ENCODE data around the gene SERGEF.

Gene SERGEF

DNA sequence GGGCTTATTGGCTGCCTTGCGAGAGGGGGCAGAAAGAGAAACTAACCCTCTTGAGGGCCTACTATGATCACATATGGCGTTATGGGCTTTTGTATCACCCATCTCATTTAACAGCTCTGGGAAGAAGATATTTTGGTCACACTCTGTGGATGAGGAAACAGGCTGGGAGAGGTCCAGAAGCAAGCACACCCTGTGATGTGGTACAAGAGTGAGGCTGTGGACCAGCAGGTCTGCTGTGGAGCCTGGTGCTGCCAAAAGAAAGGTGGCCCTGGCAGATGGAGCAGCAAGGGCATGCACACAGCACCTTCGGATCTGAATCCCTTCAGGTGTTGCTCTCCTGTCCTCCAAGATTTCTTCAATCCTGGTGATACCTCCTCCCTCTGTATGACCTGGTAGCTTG, 214.1 kb downstream of the SERGEF start:
- no peaks in the 10 kb centered on the region for H3K9me3 Mint-ChIP-seq
- no peaks in the 10 kb centered on the region for H3K27me3 Mint-ChIP-seq
- no peak overlapping the region for H3K4me3 Mint-ChIP-seq
- H3K27ac Mint-ChIP-seq = no peak overlapping the region
- H3K4me1 Mint-ChIP-seq (ENCODE audit: low read depth) = no peaks in the 10 kb centered on the region
- H3K36me3 Mint-ChIP-seq (ENCODE audit: low read depth) = peaks cover 4% of the 10 kb centered on the region

DNA sequence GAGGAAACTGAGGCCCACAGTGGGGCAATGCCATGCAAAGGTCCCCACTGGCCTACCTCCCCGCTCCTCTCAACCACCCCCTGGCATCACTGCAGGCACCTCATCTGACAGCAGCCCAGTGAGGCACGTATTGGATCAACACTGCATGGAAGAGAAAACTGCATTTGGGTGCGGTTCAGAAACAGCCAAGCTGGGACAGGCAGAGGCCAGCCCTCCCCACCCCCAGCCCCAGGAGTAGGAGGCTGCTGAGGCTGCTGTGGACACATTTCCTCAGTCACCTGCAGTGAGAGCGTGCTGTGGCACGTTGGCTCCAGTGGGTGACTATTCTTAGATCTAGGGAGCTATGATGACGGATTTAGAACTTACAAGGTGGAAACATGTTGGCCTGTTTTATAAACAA, 214.6 kb downstream of the SERGEF start:
- Mint-ChIP-seq H3K27me3 (no peaks in the 10 kb centered on the region), H3K27ac (no peak overlapping the region), H3K36me3 (ENCODE audit: low read depth) (peaks cover 4% of the 10 kb centered on the region), H3K4me1 (ENCODE audit: low read depth) (no peaks in the 10 kb centered on the region), H3K4me3 (no peak overlapping the region), H3K9me3 (no peaks in the 10 kb centered on the region)

DNA sequence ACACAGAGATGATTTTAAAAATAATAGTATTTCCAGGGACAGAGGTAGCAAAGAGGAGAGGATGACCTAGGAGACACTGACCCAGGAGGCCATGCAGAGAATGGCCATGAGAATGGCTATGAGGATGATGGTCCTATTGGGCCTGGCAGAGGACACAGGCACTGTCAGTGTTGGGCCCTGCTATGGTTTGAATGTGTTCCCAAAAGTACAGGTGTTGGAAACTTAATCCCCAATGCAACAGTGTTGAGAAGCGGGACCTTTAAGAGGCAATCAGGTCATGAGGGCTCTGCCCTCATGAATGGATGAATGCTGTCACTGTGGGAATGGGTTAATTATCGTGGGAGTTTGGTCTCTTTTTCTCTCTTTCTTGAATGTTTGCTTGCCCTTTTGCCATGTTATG, 216.7 kb downstream of the SERGEF start:
- H3K4me3 Mint-ChIP-seq = no peak overlapping the region
- H3K9me3 Mint-ChIP-seq = no peaks in the 10 kb centered on the region
- H3K27ac Mint-ChIP-seq = no peak overlapping the region
- no peaks in the 10 kb centered on the region for H3K4me1 Mint-ChIP-seq (ENCODE audit: low read depth)
- no peaks in the 10 kb centered on the region for H3K27me3 Mint-ChIP-seq
- H3K36me3 Mint-ChIP-seq (ENCODE audit: low read depth) = peaks cover 4% of the 10 kb centered on the region

DNA sequence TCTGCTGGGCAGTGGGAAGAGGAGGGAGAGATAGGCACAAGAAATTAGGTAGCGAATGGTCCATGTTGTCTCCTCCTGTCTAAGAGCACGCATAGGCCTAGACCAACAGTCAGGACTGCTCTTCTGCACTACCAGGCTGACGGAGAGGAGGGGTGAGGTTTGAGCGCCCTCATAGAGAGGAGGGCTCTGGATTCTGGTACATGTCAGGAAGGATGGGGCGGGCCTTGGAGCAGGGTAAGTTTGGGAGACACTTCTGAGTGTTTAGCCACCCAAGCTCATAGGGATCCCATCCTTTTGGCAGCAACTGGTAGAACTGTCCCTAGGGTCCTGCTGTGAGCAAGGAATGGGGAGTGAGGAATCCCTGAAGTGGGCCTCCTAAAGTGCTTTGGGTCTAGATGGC, 217.9 kb downstream of the SERGEF start:
- Mint-ChIP-seq H3K4me3 (no peak overlapping the region), H3K27ac (no peak overlapping the region), H3K9me3 (no peaks in the 10 kb centered on the region), H3K27me3 (no peaks in the 10 kb centered on the region), H3K4me1 (ENCODE audit: low read depth) (no peaks in the 10 kb centered on the region), H3K36me3 (ENCODE audit: low read depth) (no peaks in the 10 kb centered on the region)

DNA sequence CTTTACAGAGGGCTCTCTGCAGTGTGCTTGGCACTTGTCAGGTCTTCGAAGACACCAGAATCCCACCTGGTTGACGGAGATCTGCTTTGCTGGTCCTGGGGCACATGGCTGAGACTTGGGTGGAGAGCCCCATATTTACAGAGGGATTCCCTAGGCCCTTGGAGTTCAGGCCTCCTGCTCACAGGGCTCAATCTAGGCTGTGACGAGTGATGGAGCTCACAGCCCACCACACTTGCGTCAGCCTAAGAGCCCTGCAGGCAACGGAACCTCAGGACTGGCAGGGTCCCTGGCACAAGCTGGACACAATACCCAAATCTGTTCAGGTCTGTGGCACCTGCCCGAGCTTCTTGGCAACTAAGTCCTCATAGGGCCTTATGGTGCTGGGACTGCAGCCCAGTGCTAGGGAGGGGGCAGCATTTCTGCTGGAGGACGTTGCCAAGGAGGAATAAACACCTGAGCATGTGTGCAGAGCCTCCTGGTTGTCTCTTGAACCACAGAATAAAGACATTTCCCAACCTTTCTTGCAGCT, 219.1 kb downstream of the SERGEF start:
- Mint-ChIP-seq H3K27ac (no peak overlapping the region), H3K4me3 (no peak overlapping the region), H3K36me3 (ENCODE audit: low read depth) (peaks cover 2% of the 10 kb centered on the region), H3K4me1 (ENCODE audit: low read depth) (no peaks in the 10 kb centered on the region), H3K9me3 (no peaks in the 10 kb centered on the region), H3K27me3 (no peaks in the 10 kb centered on the region)

DNA sequence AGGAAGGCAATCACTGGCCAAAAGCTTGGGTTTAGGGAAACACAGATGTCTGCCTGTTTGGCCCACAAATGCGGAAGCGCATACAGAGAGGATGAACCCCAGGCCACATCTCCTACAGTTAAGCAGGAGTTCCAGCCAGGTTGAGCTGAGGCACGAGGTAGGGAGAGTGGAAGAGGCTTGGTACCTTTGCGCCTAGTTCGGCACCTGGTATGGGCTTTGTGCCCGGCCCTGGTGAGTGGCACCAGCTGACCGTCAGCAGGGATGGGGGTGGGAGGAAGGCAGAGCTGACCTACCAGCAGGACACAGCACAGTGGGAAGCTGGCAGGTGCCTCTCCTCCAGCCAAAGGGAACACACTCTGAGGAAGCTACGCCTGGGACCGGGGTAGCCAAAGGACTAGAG, 220.7 kb downstream of the SERGEF start:
- Mint-ChIP-seq H3K9me3 (no peaks in the 10 kb centered on the region), H3K4me3 (no peak overlapping the region), H3K36me3 (ENCODE audit: low read depth) (peaks cover 5% of the 10 kb centered on the region), H3K27ac (no peak overlapping the region), H3K27me3 (no peaks in the 10 kb centered on the region), H3K4me1 (ENCODE audit: low read depth) (no peaks in the 10 kb centered on the region)

DNA sequence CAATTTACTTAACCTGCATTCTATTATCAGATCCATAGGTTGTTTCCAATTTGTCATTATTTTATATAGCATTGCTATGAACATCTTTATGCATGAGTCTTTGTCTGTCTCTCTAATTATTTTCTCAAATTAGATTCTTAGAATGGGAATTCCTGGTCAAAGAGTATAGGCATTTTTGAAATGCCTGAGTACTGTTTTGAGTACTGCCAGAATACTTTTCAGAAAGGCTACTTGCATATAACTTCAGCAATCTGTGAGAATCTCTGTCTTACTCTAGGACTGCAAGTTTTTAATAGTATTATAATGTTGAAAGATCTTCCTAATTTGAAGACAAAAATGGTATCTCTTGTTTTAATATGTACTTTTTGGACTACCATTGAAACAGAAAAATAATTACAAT, 221.7 kb downstream of the SERGEF start:
- no peak overlapping the region for H3K4me3 Mint-ChIP-seq
- no peaks in the 10 kb centered on the region for H3K9me3 Mint-ChIP-seq
- H3K27ac Mint-ChIP-seq = no peak overlapping the region
- peaks cover 5% of the 10 kb centered on the region for H3K36me3 Mint-ChIP-seq (ENCODE audit: low read depth)
- H3K27me3 Mint-ChIP-seq = no peaks in the 10 kb centered on the region
- no peaks in the 10 kb centered on the region for H3K4me1 Mint-ChIP-seq (ENCODE audit: low read depth)

DNA sequence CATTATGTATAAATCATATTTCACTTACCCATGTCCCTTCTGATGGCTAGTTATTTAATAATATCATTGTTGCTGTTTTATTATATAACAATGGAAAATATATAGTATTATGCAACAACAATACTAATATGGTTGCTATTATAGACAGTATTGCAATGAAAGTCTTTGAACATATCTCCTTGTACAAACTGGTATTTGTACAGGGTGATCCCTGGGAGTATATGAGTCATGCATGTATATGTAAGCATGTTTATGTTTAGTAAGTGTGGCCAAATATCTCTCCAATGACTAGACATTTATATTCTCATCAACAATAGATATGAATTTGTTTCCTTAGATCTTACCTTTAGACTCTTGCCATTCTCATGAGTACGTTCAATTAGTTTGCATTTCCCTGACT, 222.4 kb downstream of the SERGEF start:
- Mint-ChIP-seq H3K9me3 (no peaks in the 10 kb centered on the region), H3K27me3 (no peaks in the 10 kb centered on the region), H3K4me3 (no peak overlapping the region), H3K36me3 (ENCODE audit: low read depth) (peaks cover 5% of the 10 kb centered on the region), H3K4me1 (ENCODE audit: low read depth) (no peaks in the 10 kb centered on the region), H3K27ac (no peak overlapping the region)

DNA sequence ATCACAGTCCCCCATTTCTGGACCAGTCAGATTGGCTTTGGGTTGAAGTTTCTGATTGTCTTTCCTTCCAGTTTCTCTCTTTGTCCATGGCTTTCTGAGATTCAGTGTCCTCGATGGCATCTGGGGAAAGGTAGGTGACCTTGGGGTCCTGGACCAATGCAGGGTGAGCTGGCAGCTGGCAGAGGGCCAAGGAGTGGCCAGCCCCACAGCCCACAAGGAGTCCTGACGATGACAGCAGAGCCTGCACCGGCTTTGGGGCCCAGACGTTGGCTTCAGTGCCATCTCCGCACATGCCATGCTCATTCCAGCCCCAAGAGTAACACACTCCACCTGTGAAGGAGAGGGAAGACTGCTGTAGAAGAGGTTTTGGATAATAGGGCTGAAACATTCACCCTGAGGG, 224.8 kb downstream of the SERGEF start:
- Mint-ChIP-seq H3K9me3 (no peaks in the 10 kb centered on the region), H3K27ac (no peak overlapping the region), H3K4me1 (ENCODE audit: low read depth) (no peaks in the 10 kb centered on the region), H3K4me3 (no peak overlapping the region), H3K27me3 (no peaks in the 10 kb centered on the region), H3K36me3 (ENCODE audit: low read depth) (peaks cover 5% of the 10 kb centered on the region)

DNA sequence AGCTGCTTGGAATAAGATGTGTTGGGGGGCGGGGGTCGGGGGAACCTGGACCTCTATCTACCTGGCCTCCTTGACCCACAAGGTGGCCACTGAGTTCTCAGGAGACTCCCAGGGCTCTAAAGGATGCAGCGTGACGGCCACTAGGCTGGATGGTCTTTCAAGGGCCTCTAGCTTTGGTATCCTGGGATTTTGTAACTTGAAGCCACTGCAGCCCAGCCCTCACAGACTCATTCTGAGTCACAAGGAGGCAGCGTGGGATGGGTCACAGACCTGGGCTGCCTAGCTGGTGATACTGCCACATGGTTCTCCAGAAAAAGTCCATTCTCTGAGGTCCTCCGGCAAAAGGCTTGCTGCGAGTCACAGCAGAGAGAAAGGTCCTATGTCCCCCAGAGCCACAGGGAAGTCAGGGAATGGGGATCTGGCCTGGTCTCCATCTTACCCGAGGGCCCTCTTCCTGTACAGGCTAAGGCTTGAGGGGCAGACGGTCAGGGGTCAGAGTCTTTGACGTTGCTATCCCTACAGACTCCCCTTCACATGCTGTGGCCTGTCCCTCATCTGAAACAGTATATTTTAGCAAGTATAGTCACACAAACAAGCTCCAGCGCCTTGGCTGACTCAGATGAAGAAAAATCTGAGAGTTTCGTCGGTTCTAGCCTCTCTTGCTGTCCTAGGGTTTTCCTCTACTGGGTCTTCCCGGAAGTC, 225.9 kb downstream of the SERGEF start:
- Mint-ChIP-seq H3K4me3 (no peak overlapping the region), H3K36me3 (ENCODE audit: low read depth) (peaks cover 5% of the 10 kb centered on the region), H3K27ac (no peak overlapping the region), H3K4me1 (ENCODE audit: low read depth) (no peaks in the 10 kb centered on the region), H3K27me3 (no peaks in the 10 kb centered on the region), H3K9me3 (no peaks in the 10 kb centered on the region)

DNA sequence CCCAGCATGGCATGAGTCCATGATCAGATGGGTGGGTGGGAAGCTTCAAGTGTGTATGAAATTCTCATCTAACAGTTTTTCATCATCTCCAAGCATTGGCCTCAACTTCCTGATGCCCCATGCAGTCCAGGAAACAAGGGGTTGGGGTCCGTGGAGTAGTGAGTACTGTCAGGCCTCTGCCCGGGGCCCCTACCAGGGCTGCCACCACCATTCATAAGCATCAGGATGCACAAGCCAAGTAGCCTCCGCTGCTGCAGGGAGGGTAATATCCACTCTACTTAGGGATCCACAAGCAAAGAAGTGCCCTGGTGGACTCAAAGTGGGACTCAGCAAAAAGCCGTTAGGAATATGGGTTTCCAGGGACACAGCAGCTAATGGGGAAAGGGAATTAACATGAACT, 229.0 kb downstream of the SERGEF start:
- peaks cover 5% of the 10 kb centered on the region for H3K36me3 Mint-ChIP-seq (ENCODE audit: low read depth)

DNA sequence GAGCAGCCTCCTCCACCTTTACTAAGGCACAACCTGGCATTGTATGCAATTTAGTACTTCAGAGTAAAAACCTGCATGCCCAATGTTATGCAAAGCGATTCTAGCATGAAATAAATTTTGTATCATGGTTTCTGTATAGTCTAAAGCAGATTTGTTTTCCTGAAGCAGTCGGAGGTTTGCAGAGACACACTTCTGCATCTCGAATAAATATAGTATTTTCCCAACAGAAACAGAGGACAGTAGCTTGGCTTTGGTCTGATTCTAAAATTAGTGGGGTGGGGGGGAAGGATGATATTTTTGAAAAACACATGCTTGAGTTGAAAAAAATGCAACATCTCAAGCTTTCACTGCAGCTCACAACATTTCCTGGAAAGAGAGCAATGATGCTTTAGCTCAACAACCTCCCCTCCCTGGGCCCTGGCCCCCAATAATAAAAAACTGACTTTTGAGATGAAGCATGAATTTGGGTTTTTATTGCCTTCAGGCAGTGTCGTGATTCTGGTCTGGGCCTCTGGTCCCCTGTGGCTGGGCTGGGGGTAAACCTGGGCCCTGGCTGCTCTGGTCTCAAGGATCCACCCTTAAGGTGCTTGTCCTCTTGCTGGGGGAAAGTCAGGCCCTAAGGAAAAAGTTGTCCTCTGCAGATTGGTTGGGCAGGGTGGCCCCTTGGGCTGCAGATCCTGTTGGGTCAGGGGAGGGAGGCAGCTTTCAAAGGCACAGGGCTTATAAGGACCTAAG, 230.1 kb downstream of the SERGEF start:
- Mint-ChIP-seq H3K4me3 (no peak overlapping the region), H3K27me3 (no peaks in the 10 kb centered on the region), H3K36me3 (ENCODE audit: low read depth) (no peaks in the 10 kb centered on the region), H3K9me3 (no peaks in the 10 kb centered on the region), H3K27ac (no peak overlapping the region), H3K4me1 (ENCODE audit: low read depth) (no peaks in the 10 kb centered on the region)

More for the DNA sequence above, 229.0 kb downstream of the SERGEF start:
- Mint-ChIP-seq H3K27me3 (no peaks in the 10 kb centered on the region), H3K4me1 (ENCODE audit: low read depth) (no peaks in the 10 kb centered on the region), H3K27ac (no peak overlapping the region), H3K4me3 (no peak overlapping the region), H3K9me3 (no peaks in the 10 kb centered on the region)

DNA sequence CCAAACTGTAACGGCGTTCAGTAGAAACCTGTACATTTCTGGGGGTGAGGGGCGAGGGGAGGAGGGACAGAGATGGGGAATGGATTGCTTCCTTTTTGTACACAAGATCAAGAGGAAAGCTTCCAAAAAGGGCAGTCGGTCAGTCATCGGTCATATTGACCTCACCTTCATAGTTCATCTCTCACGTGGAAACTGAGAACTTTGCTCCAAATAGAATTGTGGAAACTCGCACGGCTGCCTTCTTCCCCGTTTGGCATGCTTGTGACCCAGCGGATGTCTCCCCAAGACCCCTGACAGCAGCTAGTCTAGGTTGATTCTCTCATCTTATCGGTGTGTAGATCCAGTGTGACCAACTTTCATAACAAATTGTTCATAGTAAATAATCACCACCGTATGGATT, 230.7 kb downstream of the SERGEF start:
- H3K36me3 Mint-ChIP-seq (ENCODE audit: low read depth) = no peaks in the 10 kb centered on the region
- no peak overlapping the region for H3K4me3 Mint-ChIP-seq

DNA sequence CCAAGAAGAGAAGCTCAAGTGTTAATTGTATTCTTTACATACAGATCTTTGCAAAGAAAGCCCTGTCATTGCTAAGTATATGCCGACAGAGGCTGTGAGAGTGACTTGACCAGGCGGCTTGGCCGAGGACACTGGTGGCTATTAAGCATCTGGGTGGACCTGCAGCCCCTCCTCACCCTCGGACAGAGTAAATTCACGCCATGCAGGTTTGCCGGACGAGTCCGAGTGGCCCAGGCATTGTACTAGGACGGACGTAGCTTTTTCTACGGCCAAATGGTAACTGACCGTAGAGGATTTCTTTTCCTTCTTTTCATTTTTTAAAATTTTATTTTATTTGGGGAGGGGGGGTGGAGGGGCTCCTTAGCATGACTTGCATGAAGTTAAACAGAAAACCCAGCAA, 231.2 kb downstream of the SERGEF start:
- Mint-ChIP-seq H3K36me3 (ENCODE audit: low read depth) (no peaks in the 10 kb centered on the region), H3K4me3 (no peak overlapping the region), H3K4me1 (ENCODE audit: low read depth) (no peaks in the 10 kb centered on the region), H3K27me3 (no peaks in the 10 kb centered on the region), H3K9me3 (no peaks in the 10 kb centered on the region), H3K27ac (no peak overlapping the region)

More for the DNA sequence above, 230.7 kb downstream of the SERGEF start:
- H3K4me1 Mint-ChIP-seq (ENCODE audit: low read depth) = no peaks in the 10 kb centered on the region
- H3K27ac Mint-ChIP-seq = no peak overlapping the region
- H3K9me3 Mint-ChIP-seq = no peaks in the 10 kb centered on the region
- H3K27me3 Mint-ChIP-seq = no peaks in the 10 kb centered on the region

DNA sequence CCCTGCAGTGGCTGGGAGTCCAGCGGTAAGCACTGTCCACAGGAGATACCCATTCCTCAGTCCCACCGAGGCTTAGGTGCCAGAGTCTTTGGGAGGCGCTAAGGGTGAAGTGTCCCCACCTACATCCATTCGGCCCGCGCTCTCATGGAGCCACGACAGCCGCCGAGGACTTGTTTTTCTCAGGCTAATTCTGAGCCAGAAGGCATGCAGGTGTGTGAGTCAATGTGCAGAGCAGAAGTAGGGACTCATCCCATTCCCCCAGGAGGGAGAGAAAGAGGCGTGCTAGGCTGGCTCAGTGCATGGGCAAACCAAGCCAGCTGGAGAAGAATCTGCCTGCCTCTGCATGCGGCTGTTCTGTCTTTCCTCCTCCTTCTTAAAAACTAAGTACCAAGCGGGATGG, 231.6 kb downstream of the SERGEF start:
- H3K9me3 Mint-ChIP-seq = no peaks in the 10 kb centered on the region
- H3K27ac Mint-ChIP-seq = no peak overlapping the region
- H3K27me3 Mint-ChIP-seq = no peaks in the 10 kb centered on the region
- no peak overlapping the region for H3K4me3 Mint-ChIP-seq
- H3K36me3 Mint-ChIP-seq (ENCODE audit: low read depth) = no peaks in the 10 kb centered on the region
- no peaks in the 10 kb centered on the region for H3K4me1 Mint-ChIP-seq (ENCODE audit: low read depth)

DNA sequence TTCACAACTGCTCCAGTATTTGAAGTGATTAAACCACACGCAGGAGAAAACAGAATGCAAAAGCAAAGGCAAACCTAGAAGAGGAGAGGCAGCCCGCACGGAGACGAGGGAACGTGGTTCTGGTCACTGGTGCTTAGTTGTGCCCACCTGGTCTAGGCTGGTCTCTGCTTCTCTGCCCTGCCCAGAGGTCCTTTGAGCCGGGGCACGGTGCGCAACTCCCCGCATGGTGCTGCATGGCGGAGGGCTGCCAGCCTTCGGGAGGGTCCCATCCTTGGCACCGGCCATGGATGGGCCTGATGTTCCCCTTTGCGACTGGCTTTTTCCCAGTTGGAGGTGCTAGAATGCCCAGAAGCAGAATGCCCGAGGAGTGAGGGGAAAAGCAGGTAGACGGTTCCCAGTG, 232.2 kb downstream of the SERGEF start:
- Mint-ChIP-seq H3K9me3 (no peaks in the 10 kb centered on the region), H3K36me3 (ENCODE audit: low read depth) (no peaks in the 10 kb centered on the region), H3K4me1 (ENCODE audit: low read depth) (no peaks in the 10 kb centered on the region), H3K4me3 (no peak overlapping the region), H3K27ac (no peak overlapping the region), H3K27me3 (no peaks in the 10 kb centered on the region)
